ENCODE results near the gene BCAS3.

Gene BCAS3

GRCh38 chr17:61073799-61074513 lies 396.3 kb downstream of the BCAS3 start:
- peak; percentile 5 to 18 for DNase-seq

GRCh38 chr17:61075988-61076387 lies 398.3 kb downstream of the BCAS3 start:
- no peak for DNase-seq

GRCh38 chr17:61076621-61077031 lies 399.0 kb downstream of the BCAS3 start:
- DNase-seq: no peak

- no peak for DNase-seq
These were observed 404.3 kb downstream of the BCAS3 start for GRCh38 chr17:61081959-61082358.

- no peak for DNase-seq
These were observed 406.6 kb downstream of the BCAS3 start for GRCh38 chr17:61084260-61084659.

GRCh38 chr17:61087024-61087423 lies 409.4 kb downstream of the BCAS3 start:
- DNase-seq: no peak

GRCh38 chr17:61088556-61088955 lies 410.9 kb downstream of the BCAS3 start:
- DNase-seq: no peak

GRCh38 chr17:61091096-61091495 lies 413.4 kb downstream of the BCAS3 start:
- DNase-seq: no peak

- no peak for DNase-seq
These were observed 420.1 kb downstream of the BCAS3 start for GRCh38 chr17:61097781-61098180.

- no peak for DNase-seq
These were observed 428.7 kb downstream of the BCAS3 start for GRCh38 chr17:61106354-61106753.

- no peak for DNase-seq
These were observed 438.9 kb downstream of the BCAS3 start for GRCh38 chr17:61116577-61116976.

GRCh38 chr17:61117983-61118382 lies 440.3 kb downstream of the BCAS3 start:
- no peak for DNase-seq

GRCh38 chr17:61118871-61119270 lies 441.2 kb downstream of the BCAS3 start:
- no peak for DNase-seq

- DNase-seq: no peak
These were observed 444.8 kb downstream of the BCAS3 start for GRCh38 chr17:61122326-61122913.

GRCh38 chr17:61124562-61124961 lies 446.9 kb downstream of the BCAS3 start:
- DNase-seq: peak; percentile 88 to 89

GRCh38 chr17:61126473-61127249 lies 449.0 kb downstream of the BCAS3 start:
- DNase-seq: no peak

GRCh38 chr17:61127960-61128359 lies 450.3 kb downstream of the BCAS3 start:
- DNase-seq: no peak

GRCh38 chr17:61128661-61129115 lies 451.0 kb downstream of the BCAS3 start:
- DNase-seq: no peak

- no peak for DNase-seq
These were observed 451.9 kb downstream of the BCAS3 start for GRCh38 chr17:61129267-61130254.

- no peak for DNase-seq
These were observed 452.7 kb downstream of the BCAS3 start for GRCh38 chr17:61130330-61130729.

- DNase-seq: no peak
These were observed 453.9 kb downstream of the BCAS3 start for GRCh38 chr17:61131585-61131984.

- DNase-seq: no peak
These were observed 454.9 kb downstream of the BCAS3 start for GRCh38 chr17:61132524-61132923.

GRCh38 chr17:61133853-61134252 lies 456.2 kb downstream of the BCAS3 start:
- no peak for DNase-seq

Data from NCI-H526 (cell line).